GM19351 (cell line): ENCODE measurements around the gene PLPPR1.
"Not testable (repeated sequence)": the region's sequence is repeated elsewhere in the genome, so short reads cannot be mapped to it uniquely, and the experiment has no call there.

Experiments used
- ATAC-seq: cut with Tn5 transposase; IDR thresholded peaks from one replicate; pipeline ENCODE4 v1.9.1; 2021; ENCODE audit warnings: mild to moderate bottlenecking, moderate library complexity; ENCODE audit not compliant: unreplicated experiment

PLPPR1 gene

GRCh38 chr9:101039581-101039980 lies 11.1 kb downstream of the PLPPR1 start:
- not testable (repeated sequence) for ATAC-seq

DNA sequence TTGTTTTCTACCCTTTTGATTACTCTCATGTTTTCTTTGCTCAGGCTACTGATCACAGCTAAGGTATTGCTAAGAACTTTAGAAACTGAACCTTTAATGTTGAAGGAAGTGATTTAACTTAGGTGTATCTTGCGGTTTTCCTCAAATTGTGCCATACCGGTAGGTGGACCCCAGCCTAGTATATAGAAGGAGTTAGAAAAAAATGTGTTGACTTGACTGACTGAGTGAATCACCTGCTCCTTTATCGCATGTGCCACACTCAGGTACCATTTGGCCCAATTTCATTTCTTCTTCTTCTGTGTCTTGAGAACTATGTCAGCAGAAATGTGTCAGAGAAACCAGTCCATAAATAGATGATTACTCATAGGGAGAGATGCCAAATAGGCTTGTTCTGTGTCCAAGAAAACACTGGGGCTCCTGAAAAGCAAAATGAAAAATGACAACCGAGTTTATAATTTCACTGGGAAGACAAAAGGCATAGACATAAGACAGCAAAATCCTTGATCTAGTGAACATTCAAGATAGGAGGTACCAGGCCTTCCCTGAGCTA lies 19.4 kb downstream of the PLPPR1 start:
- ATAC-seq = no peak

GRCh38 chr9:101050650-101051049 lies 22.1 kb downstream of the PLPPR1 start:
- peak; percentile 48 for ATAC-seq

- ATAC-seq = no peak
Measured at GRCh38 chr9:101054657-101055056, 26.1 kb downstream of the PLPPR1 start.

DNA sequence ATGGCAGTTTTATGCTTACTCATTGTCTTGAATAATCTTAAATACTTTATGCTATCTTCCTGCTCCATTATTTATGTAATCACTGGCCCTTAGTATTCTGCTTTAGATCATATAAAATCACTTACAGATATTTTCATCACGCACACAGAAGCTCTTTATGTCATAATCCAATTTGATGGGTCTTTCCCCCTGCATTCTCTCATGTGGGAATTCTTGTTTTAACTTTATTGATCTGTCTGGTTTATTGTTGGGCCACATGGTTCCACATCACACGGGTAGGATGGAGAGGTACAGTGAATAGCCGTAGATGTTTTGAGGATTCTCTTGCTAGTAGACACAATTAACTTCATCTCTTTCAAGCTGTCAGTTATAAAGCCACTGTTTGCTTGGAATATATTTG lies 27.0 kb downstream of the PLPPR1 start:
- ATAC-seq = no peak

DNA sequence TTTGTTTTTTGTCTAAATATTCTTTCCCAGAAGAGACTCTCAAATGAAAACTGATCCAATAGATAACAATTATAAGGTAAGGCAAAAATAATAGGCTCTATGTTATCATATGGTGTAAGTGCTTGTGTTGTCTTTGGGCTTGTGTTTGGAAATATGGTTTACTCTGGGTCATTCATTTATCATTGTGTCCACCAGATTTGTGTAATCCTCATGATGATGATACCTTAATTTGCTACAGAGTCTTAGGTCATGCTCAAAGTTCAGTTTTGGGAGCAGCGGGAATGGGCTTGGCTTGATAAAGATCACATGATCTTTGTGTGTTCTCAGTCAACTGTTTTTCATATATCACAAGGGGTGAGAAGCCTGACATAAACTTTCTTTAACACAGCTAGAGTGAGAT lies 34.2 kb downstream of the PLPPR1 start:
- ATAC-seq = no peak

GRCh38 chr9:101063192-101063591 lies 34.7 kb downstream of the PLPPR1 start:
- no peak for ATAC-seq

DNA sequence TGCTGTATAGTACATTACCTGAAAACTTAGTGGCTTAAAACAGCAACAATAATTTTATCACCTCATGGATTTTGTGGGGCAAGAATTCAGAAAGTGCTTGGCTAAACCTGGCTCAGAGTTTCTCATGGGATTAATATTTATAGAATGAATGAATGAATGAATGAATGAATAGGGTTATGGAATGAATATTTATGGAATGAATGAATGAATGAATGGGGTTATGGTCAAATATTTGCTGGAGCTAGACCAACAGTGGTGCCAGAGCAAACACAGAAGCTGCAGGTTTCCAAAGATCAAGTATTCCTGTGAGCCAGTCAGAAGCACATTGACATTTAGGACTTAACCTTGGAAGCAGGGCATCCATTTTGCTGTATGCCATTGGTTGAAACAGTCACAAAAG lies 35.7 kb downstream of the PLPPR1 start:
- no peak for ATAC-seq

DNA sequence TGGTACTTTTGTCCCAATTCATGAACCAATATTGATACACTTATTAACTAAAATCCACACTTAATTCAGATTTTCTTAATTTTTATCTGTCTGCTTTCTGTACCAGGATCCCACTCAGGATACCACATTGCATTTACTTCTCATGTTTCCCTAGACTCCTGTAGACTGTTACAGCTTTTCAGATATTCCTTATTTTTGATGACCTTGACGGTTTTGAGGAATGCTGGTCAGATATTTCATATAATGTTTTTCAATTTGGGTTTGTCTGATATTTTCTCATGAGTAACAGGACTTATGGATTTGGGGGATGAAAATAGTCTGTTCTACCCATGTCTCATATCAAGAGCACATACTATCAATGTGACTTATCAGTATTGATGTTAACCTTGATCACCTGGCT lies 37.4 kb downstream of the PLPPR1 start:
- no peak for ATAC-seq

DNA sequence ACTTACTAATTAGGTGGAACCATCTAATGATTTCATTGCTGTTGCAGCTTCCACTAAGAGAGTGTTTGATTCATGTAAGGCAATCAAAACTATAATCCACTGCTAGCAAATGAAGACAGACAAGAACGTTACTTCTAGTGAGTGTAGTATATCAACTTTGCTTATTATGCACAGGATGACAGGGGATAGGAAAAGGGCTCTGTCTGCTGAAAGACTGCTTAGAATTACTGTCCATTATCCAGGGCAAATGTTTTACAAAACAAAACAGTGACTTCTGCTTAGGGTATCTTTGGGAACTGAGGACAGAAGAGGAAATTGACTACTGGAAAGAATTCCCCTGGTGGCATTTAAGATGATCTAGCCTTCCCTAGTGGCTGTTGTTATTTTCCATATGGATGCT lies 40.2 kb downstream of the PLPPR1 start:
- ATAC-seq = no peak

DNA sequence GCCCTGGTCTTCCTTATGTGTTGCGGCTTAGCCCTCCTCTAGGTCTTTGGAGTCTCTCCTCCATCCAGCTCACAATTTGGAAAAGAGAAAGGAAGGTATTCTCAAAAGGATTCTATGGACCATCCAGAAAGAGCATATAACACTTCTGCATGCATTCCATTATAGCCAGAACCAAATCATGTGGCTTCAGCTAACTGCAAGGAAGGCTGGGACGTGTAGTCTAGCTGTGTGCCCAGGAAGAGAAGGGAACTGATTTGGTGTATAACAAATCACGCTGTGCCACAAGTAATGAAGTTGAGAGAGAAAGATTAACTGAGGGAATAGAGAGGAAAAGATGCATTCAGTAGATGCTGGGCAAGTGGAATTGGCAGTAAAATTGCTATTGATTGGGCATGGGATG lies 43.7 kb downstream of the PLPPR1 start:
- no peak for ATAC-seq

DNA sequence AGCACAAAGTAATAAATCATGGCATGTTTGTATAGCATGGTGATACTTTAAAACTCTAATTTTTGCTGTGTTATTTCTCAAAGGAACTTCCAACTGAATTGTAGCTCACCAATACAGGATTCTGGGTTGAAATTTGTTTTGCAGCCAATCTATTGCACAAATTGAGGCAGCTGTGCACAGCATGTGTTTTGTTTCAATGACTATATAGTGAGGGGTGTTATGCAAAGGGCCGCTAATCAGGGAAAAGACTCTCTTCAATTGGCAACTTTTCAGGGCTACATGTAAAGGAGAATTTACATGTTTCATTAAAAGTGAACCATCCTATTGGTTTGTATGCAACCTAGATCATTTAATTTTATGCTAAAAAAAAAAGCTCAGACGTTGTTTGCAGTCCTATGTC lies 44.6 kb downstream of the PLPPR1 start:
- no peak for ATAC-seq

DNA sequence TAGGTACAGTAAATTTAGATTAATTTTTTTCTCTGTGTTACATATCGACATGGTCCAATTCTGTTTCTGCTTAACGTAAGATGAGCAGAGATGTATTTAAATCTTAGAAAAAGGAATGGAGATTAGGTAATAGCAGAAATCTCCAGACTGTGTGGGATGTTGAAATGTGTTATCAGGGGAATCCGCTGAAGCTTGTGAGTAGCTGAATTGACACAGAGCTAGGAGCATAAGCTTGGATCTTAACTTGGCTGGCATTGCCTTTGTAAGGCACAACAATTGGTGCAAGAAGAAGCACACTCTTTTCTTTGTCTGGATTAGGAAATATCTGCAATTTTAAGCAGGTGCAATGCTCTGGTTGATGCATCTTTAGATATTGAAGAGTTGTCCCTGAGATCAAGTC lies 53.1 kb downstream of the PLPPR1 start:
- ATAC-seq = no peak

- ATAC-seq = no peak
Measured at GRCh38 chr9:101083448-101084202, 55.1 kb downstream of the PLPPR1 start.

- ATAC-seq = no peak
Measured at GRCh38 chr9:101087426-101087825, 58.9 kb downstream of the PLPPR1 start.

GRCh38 chr9:101092922-101093321 lies 64.4 kb downstream of the PLPPR1 start:
- no peak for ATAC-seq

DNA sequence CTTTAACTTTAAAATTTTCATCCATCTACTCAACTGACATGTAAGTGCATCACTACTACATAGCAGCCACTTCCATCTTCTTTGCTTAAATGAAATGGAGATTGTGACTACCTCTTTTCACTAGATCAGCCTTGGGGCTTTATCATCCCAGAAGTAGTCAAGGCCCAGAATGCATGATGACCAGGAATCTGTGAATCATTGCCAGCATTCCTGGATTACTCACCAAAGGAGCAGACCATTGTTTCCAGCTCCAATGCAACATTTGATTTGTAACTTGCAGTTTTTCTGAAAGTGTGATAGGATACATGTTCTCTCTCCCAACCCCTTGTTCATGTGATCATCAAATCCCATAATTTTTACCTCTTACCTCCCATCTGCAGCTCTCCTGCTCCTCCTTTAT lies 65.1 kb downstream of the PLPPR1 start:
- ATAC-seq = no peak

DNA sequence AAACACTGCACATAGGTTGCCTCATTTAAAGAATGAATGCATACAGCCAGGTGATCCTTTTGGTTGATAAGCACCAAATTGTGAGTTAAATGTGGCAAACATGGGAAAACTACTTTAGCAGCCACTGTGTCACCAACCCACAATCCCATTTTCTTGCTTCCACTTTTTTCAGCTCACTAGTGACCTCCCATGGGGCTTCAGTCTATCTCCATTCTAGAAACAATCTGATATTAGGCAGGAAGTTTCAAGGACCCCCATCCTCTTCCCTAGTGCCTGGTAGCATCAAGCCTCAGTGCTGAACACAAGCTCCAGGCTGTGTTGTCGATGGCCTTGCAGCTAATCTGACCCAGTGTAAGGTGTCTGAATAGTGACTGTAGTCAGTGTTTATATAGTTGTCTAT lies 66.2 kb downstream of the PLPPR1 start:
- ATAC-seq = no peak

- no peak for ATAC-seq
Measured at GRCh38 chr9:101097210-101097609, 68.7 kb downstream of the PLPPR1 start.

DNA sequence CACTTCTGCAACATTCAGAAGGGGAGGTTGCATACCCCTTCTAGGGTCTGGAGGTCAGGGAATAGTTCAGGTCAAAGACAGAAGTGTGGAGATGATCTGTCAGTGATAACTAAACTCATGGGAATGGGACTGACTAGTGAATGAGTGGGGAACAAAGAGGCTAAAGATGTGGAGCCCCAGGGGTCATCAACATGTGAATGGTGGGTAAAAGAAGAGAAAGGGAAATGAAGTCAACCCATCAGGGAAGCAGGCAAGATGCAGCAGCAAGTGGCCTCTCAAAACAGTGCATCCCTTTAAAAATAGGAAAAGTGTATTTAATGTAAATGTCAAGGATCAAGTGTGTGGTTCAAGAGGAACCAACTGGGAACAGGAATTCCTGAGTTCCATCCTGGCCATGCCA lies 69.9 kb downstream of the PLPPR1 start:
- no peak for ATAC-seq

- no peak for ATAC-seq
Measured at GRCh38 chr9:101114317-101114716, 85.8 kb downstream of the PLPPR1 start.

DNA sequence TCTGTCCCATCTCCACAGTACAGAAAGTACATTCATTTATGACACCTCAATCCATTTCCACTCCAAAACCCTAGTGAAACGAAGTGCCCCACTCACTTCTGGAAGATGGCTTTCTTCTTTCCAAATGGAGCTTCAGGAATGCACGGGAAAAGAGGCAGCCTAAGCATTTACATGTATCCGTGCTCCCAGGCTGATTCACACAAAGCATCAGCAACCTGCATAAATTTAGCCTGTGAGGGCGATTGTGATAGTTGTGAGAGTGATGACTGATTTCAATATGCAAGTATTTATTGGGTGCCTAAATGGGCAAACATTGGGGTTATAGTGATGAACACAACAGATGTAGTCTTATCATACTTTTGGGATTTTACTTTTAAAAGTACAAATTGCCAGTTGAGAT lies 86.6 kb downstream of the PLPPR1 start:
- no peak for ATAC-seq

DNA sequence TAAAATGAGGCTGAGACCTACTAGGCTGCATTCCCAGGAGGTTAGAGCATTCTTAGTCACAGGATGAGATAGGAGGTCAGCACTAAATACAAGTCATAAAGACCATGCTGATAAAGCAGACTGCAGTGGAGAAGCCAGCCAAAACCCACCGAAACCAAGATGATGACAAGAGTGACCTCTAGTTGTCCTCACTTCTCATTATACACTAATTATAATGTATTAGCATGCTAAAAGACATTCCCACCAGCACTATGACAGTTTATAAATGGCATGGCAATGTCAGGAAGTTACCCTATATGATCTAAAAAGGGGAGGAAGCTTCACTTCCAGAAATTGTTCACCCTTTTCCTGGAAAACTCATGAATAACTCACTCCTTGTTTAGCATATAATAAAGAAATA lies 88.6 kb downstream of the PLPPR1 start:
- no peak for ATAC-seq
